ENCODE measurements around the gene PTGER1.
"Not testable (repeated sequence)": the region's sequence is repeated elsewhere in the genome, so short reads cannot be mapped to it uniquely, and the experiment has no call there.

PTGER1 gene

DNA sequence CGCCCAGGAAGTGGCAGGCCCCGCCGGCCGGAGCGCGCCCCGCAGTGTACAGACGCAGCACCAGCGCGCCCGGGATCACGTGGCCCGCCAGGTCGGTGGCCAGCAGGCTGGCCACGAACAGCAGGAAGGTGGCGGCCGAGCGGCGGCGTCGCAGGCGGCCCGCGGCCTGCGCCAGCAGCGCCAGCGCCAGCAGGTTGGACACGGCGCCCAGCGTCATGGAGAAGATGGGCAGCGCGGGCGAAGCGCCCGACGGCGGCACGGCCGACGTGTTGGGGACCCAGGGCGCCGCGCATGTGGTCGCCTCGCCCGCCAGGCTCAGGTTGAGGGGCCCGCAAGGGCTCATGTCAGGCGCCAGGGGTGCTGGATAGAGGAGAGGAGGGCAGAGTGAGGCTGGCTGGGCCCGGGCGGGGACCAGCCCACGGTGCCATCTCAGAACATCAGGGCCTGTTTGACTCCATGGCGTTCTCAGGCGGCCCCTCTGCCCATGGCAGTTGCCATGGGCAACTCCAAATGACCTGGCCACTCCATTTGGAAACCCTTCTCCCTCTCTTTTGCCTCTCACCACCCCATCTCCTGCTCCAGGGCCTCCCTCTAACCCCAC is 1.1 kb downstream of the PTGER1 start:
- no peak for DNase-seq

DNA sequence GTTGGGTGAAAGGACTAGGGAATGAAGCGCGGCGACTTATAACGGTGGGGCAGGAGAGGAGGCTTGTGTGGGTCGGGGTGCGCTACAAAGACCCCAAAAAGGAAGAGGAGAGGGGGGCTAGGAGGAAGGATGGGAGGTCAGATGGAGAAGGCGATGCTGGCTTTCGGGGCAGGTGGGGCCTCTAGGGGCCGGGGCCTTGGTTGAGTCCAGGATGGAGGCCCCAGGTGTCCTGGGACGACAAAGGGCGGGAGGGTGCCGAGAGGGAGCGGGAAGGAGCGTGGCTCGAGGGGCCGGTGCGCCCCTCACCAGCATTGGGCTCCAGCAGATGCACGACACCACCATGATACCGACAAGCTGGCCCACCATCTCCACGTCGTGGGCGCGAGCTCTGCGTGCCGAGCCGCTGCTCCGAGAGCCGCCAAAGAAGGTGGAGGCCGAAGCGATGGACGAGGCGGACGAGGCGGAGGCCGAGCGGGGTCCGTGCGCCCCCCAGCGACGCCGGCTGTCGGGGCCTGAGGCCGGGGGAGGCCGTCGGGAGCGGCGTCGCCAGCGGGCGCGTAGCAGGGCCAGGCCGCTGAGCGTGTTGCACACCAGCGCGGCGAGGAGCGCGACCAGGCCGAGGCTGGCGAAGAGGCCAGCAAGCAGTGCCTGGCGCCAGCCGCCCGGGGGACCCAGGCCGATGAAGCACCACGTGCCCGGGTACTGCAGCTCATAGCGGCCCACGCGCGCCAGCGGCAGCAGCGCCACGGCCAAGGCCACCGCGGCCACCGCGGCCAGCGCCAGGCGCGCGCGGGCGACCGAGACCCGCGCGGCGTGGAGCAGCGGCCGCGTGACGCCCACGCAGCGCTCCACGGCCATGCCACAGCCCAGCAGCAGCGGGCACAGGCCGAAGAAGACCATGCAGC is 1.8 kb downstream of the PTGER1 start:
- DNase-seq, result no peak

DNA sequence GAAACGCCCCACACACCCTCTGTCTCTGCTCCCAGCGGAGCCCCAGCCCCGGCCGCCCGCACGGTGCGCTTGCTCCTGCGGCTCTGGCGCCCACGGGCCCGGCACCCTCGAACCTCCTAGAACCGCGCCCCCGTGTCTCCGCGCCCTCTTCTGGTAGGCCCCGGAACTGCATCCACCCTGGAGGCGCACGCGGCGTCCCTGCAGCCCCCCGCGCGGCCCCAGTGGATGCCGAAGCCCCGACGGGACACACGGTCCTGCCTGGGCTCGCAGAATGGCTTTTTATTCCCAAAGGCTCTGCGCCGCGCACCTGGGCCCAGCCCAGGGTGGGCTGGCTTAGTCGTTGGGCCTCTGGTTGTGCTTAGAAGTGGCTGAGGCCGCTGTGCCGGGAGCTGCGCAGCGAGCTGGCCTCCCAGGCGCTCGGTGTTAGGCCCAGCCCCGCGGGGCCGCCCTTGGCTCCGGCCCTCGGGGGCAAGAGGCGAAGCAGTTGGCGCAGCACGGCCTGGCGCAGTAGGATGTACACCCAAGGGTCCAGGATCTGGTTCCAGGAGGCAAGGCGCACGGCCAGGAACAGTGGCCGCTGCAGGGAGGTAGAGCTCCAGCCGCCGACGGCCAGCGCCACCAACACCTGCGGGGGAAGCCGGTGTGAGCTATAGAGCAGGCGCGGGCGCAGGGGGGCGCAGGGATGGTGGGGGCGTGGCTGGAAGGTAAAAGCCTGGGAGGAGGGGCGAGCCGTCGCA is 2.8 kb downstream of the PTGER1 start:
- peak; percentile 62 for DNase-seq

DNA sequence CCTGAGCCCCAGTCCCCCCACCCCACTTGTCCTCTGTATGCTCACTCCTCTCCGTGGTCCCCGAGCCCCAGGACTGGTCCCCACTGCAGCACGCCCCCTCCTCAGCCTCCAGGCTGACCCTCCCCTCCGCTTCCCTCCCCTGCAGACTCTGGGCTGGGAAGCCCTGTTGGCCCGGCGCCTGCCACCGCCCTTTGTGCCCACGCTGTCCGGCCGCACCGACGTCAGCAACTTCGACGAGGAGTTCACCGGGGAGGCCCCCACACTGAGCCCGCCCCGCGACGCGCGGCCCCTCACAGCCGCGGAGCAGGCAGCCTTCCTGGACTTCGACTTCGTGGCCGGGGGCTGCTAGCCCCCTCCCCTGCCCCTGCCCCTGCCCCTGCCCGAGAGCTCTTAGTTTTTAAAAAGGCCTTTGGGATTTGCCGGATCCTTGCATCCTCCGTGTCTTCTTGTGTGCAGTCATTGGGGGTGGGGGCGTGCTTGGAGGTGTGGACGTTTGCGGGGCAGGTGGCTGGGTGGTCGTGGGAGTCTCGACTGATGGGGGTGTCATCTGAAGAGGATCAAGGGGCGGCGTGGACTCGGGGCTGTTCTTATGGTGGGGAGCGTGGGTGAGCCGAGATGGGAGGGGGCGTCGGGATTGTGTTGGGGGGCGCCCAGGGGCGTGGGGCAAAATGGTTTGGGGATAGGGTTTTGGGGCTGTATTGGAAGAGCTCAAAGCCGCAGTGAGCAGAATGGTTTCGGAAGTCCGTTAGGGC is 3.5 kb downstream of the PTGER1 start:
- no peak for DNase-seq

DNA sequence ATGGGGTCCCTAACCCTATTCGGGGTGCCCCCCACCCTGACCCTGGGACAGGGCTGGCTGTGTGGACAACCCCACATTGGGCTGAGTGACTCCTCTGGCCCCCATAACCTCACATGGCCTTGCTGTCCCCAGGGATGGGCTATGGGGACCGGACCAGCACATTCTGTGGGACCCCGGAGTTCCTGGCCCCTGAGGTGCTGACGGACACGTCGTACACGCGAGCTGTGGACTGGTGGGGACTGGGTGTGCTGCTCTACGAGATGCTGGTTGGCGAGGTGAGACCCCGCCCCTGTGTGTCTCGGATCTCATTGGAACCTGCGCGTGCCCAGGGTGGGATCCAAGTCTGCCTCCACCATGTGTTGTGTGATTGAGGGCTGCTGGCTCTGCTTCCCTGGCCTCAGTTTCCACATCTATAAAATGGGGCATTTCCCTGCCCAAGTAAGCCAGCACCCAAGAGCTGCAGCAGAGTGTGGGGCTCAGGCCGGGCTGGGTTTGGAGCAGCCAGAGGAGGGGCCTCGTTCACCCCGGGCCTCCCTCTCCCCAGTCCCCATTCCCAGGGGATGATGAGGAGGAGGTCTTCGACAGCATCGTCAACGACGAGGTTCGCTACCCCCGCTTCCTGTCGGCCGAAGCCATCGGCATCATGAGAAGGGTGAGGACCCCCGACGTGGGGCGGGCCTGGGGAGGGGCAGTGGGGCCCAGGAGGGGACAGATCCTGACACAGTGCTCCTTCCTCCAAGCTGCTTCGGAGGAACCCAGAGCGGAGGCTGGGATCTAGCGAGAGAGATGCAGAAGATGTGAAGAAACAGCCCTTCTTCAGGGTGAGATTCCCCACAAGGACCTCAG is 4.9 kb downstream of the PTGER1 start:
- DNase-seq, result no peak

DNA sequence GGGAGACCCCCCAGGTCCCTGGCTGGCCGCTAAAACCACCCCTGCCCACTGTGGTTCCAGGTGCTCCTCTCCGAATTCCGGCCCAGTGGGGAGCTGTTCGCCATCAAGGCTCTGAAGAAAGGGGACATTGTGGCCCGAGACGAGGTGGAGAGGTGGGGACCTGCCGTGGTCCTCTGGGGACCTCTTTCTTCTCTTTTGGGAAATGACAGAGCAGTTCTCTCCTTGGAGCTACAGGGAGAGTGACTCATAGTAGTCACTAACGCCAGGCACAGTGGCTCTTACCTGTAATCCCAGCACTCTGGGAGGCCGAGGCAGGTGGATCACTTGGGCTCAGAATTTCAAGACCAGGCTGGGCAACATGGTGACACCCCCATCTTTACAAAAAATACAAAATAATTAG is 7.3 kb downstream of the PTGER1 start:
- no peak for DNase-seq

DNA sequence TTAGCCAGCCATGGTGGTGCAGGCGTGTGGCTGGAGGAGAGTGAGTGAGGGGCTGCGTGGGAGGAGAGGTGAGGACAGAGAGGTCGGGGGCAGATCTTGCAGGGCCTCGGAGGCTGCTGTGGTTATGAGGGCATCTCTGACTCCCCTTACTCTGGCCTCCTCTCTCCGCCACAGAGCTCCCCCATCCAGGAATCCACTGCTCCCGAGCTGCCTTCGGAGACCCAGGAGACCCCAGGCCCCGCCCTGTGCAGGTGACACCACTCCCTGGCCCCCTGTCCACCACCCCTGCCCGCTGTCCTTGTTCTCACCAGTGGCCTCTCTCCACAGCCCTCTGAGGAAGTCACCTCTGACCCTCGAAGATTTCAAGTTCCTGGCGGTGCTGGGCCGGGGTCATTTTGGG is 7.8 kb downstream of the PTGER1 start:
- DNase-seq, result no peak

DNA sequence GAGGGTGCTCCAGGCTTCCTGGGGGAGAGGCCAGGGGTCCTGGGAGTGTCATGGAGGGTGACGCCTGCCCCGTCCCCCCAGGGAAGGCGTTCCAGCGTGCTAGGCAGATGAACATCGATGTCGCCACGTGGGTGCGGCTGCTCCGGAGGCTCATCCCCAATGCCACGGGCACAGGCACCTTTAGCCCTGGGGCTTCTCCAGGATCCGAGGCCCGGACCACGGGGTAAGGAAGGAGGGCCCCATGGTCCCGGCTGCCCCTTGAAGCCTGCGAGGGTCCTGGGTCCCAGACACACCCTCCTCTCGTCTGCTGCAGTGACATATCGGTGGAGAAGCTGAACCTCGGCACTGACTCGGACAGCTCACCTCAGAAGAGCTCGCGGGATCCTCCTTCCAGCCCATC is 11.4 kb downstream of the PTGER1 start:
- no peak for DNase-seq

DNA sequence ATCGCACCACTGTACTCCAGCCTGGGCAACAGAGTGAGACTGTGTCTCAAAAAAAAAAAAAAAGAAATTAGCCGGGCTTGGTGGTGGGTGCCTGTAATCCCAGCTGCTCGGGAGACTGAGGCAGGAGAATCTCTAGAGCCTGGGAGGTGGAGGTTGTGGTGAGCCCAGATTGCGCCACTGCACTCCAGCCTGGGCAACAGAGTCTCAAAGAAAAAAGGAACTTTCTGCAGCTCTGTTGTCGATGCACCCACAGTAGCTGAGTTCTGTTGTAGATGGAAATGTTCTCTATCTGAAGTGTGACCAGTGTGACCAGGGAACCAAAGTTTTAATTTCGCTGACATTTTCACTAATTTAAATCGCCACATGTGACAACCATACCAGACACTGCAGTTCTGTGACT is 12.8 kb downstream of the PTGER1 start:
- DNase-seq, result not testable (repeated sequence)

DNA sequence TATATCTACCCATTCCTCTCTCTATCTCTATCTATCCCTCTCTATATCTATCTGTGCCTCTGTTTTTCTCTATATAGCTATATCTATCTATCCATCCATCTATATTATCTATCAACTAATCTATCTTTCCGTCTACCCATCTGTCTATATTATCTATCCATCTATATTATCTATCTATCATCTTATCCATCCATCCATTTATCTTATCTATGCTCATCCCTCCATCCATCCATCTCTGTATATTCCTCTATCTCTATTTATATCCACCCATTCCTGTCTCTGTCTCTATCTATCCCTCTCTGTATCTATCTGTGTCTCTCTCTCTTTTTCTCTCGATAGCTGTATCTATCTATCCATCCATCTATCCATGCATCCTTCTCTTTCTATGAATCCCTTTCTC is 14.2 kb downstream of the PTGER1 start:
- DNase-seq, result no peak

DNA sequence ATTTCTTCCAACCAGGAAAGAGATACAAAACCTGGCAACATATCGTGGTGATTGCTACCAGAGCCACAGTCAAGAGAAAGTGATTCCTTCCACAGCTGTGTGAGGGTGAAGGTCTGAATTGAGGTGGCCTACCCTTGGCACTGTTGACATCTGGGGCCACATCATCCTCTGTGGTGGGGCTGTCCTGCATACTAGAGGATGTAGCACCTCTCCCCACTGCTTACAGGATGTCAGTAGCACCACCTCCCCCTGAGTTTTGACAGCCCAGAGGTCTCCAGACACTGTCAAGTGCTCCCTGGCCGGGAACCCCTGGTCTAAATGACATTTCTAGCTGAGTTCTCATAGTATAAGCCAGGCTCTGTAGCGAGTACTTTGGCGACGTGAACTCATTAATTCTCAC is 15.5 kb downstream of the PTGER1 start:
- no peak for DNase-seq

DNA sequence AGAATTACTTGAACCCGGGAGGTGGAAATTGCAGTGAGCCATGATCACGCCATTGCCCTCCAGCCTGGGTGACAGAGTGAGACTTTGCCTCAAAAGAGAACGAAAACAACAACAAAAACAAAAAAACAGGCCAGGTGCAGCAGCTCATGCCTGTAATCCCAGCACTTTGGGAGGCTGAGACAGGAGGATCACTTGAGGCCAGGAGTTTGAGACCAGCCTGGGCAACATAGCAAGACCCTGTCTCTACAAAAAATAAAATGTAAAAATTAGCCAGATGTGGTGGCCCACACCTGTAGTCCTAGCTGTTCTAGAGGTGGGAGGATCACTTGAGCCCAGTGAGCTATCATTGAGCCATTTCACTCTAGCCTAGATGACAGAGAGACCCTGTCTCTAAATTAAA is 22.9 kb downstream of the PTGER1 start:
- DNase-seq, result not testable (repeated sequence)

DNA sequence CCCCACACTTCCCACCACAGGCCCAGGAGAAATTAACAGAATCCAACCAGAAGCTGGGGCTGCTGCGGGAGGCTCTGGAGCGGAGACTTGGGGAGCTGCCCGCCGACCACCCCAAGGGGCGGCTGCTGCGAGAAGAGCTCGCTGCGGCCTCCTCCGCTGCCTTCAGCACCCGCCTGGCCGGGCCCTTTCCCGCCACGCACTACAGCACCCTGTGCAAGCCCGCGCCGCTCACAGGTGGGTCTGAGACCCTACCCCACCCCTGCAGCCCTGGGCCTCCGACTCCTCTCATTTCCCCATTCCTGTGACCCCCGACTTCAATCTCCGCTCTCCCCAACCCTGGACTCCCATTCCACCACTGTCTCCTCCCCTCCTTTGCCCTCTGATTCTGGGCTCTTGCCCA is 24.3 kb downstream of the PTGER1 start:
- no peak for DNase-seq

DNA sequence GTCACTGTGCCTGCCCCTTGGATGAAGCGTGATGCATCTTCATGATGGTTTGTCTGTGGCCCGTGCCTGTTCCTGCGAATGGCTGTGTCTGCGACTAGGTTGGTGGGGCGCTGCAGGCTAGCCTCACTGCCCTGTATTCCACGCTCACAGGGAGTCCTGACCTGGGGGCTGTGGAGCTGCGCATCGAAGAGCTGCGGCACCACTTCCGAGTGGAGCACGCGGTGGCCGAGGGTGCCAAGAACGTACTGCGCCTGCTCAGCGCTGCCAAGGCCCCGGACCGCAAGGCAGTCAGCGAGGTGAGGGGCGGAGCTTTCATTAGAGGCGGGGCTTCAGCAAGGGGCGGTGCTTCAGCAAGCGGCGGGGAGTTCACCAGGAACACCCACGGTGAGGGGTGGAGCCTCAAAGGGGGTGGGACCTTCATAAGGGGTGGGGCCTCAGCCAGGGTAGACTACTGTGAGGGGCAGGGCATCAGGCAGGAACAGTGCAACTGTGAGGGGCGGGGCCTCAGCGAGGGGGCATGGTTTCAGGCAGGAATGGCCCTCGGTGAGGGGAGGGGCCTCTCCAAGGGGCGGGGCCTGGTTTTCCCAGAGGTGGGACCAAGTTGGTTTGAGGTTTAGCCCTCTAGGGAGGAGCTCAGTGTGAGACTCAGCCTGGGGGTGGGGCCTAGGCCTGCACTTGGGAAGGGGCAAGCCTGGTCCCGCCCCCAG is 24.8 kb downstream of the PTGER1 start:
- no peak for DNase-seq

DNA sequence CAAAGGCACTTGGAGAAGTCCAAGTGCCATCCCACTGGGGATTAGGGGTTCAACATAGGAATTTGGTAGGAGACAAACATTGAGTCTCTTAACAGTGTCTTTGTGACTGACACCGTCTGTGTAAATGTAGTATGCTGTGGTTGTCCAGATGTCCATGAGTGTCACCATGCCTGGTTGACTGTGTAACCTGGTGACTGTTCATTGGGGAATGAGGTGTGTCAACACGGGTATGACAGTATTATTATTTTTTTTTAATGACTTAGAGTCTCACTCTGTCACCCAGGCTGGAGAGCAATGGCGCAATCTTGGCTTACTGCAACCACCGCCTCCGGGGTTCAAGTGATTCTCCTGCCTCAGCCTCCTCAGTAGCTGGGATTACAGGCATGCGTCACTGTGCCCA is 25.8 kb downstream of the PTGER1 start:
- DNase-seq, result no peak

DNA sequence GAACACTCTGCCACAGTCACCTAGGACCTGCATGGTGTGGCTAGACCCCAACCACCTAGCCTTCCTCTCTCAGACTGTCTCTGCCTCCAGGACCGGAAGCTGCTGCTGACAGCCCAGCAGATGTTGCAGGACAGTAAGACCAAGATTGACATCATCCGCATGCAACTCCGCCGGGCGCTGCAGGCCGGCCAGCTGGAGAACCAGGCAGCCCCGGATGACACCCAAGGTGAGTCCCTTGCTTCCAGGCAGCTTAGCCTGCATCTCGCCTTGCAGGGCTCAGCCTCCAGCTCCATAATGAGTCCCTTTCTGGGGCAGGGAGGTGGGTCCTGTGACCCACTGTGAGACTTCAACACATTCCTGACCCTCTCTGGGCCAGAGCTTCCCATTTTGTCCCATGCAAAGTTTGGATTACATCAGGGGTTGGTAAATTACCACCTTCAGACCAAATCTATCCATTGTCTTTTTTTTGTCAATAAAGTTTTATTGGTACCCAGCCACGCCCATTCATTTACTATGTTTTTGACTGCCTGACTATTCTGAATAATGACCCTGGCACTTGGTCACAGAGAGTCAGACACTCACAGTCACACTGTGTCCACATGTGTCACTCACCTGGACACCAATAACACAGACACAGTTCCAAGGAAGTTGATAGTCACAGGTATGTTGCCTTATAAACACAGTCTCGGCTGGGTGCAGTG is 28.7 kb downstream of the PTGER1 start:
- no peak for DNase-seq

DNA sequence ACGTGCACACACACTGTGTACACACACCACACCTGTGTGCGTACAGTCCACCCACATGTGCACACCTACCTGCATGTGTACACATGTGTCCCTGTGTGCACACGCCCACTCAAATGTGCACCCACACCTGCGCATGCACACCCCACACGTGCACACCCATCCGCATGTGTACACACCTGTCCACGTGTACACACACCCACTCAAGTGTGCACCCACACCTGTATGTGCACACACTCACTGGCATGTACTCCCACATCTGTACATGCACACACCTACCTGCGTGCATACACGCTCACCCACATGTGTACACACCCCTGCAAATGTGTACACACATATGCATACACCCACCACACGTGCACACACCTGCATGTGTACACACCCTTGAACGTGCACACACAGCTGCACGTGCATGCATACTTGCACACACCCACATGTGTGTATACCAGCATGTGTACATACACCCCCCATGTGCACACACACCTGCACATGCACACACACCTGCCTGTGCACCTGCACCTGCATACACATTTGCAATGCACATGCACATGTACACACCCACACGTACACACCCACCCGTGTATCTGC is 31.4 kb downstream of the PTGER1 start:
- no peak for DNase-seq

DNA sequence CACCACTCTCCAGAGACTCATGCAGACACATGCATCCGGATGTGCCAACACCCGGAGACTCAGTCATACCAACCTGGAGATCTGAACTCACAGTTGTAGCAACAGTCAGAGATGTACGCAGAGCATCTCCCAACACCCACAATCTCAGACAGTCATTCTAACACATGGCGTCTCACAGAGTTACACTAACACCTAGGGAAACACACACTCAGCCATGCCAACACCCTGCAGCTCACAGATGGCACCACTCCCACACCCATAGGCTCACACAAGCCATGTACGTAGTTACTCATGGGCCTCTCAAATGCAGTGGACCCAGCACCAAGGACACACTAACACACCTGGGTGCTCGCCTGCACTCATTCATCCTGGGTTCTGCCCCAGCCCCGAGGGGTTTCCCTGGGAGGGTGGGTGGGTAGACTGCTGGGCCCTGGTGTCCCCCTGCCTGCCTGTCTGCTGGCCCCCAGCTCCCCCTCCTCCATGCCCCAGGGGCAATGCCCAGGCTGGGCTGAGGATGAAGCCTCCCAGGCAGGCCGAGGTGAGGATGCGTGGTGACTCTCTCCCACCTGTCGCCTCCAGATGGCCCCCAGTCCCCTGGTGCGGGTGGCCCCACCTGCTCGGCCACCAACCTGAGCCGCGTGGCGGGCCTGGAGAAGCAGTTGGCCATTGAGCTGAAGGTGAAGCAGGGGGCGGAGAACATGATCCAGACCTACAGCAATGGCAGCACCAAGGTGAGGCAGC is 32.1 kb downstream of the PTGER1 start:
- no peak for DNase-seq

DNA sequence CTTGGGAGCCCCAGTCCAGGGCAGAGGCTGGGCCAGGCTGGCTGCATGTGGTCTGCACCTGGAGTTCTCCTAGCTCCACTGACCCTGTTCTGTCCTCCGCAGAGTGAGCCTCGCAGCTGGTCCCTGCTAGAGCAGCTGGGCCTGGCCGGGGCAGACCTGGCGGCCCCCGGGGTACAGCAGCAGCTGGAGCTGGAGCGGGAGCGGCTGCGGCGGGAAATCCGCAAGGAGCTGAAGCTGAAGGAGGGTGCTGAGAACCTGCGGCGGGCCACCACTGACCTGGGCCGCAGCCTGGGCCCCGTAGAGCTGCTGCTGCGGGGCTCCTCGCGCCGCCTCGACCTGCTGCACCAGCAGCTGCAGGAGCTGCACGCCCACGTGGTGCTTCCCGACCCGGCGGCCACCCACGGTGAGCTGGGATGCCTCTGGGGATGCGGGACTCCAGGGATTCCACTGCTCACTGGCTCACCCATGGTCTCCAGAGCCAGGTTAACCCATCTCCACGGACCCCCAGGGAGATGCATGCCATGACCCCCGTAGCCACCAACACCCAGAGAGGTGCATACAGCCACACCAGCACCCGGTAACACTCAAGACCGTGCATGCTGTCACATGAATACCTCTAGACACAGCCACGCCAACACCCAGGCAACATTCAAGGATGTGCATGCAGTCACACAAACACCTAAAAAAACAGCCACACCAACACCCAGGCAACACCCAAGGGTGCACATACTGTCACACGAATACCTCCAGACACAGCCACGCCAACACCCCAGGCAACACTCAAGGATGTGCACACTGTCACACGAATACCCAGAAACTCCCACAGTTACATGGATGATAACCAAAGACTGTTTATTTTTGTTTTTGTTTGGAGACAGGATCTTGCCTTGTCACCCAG is 33.9 kb downstream of the PTGER1 start:
- DNase-seq, result no peak
